ENCODE measurements around the gene DCST1.

Gene DCST1

GRCh38 chr1:155093911-155094621 lies 60.4 kb downstream of the DCST1 start:
- TF ChIP-seq CTCF (IDR thresholded peaks at IDR 0.05), result peak; percentile 64

- no peak for TF ChIP-seq CTCF (IDR thresholded peaks at IDR 0.05)
These were observed 61.0 kb downstream of the DCST1 start for GRCh38 chr1:155094622-155094948.

GRCh38 chr1:155099331-155099730 lies 65.7 kb downstream of the DCST1 start:
- TF ChIP-seq CTCF (IDR thresholded peaks at IDR 0.05), result no peak

Data from LNCAP (cell line).